Measurements from ENCODE around the gene PRDM16.

PRDM16 gene

GRCh38 chr1:3455670-3456448 lies 386.9 kb downstream of the PRDM16 start:
- Histone ChIP-seq H3K27me3 (ENCODE audit: insufficient read depth, low read length, poor library complexity) (peaks cover 7% of the 10 kb centered on the region), H3K79me2 (ENCODE audit: insufficient read depth, low read length) (no peaks in the 10 kb centered on the region), H3K4me2 (ENCODE audit: insufficient read depth, low read length) (no peak overlapping the region), H3K36me3 (ENCODE audit: insufficient read depth, low read length) (no peaks in the 10 kb centered on the region), H3K4me1 (ENCODE audit: insufficient read depth, low read length) (no peaks in the 10 kb centered on the region; the same call in 1 of the 2 replicates), H3K4me3 (ENCODE audit: low read depth in 1 of 2, low read length in 2 of 2) (no peak overlapping the region), H3K9me3 (ENCODE audit: insufficient read depth, low read length, severe bottlenecking) (no peaks in the 10 kb centered on the region), H3K9ac (ENCODE audit: low read depth, low read length) (no peak overlapping the region), H4K20me1 (ENCODE audit: insufficient read depth, low read length) (peaks cover 25% of the 10 kb centered on the region), H3K27ac (ENCODE audit: low read length) (no peak overlapping the region), H2AFZ (ENCODE audit: low read depth, low read length) (no peak overlapping the region)
- TF ChIP-seq EZH2 (IDR thresholded peaks at IDR 0.05; ENCODE audit: borderline replicate concordance, low read depth, low read length, severe bottlenecking) = no peak
- ATAC-seq (ENCODE audit: insufficient read depth, low read depth) (no peak), DNase-seq (no peak)

GRCh38 chr1:3456449-3456963 lies 387.5 kb downstream of the PRDM16 start:
- TF ChIP-seq EZH2 (IDR thresholded peaks at IDR 0.05; ENCODE audit: borderline replicate concordance, low read depth, low read length, severe bottlenecking) (no peak), CTCF (IDR thresholded peaks at IDR 0.05; ENCODE audit: borderline replicate concordance, extremely low read depth, low read length, poor library complexity, severe bottlenecking) (no peak)
- Histone ChIP-seq H3K4me3 (ENCODE audit: low read depth in 1 of 2, low read length in 2 of 2) (no peak overlapping the region), H3K27me3 (ENCODE audit: insufficient read depth, low read length, poor library complexity) (peaks cover 7% of the 10 kb centered on the region), H4K20me1 (ENCODE audit: insufficient read depth, low read length) (peaks cover 25% of the 10 kb centered on the region), H3K9me3 (ENCODE audit: insufficient read depth, low read length, severe bottlenecking) (no peaks in the 10 kb centered on the region), H3K9ac (ENCODE audit: low read depth, low read length) (no peak overlapping the region), H3K79me2 (ENCODE audit: insufficient read depth, low read length) (no peaks in the 10 kb centered on the region), H3K27ac (ENCODE audit: low read length) (no peak overlapping the region), H3K36me3 (ENCODE audit: insufficient read depth, low read length) (no peaks in the 10 kb centered on the region), H3K4me2 (ENCODE audit: insufficient read depth, low read length) (no peak overlapping the region), H2AFZ (ENCODE audit: low read depth, low read length) (no peak overlapping the region), H3K4me1 (ENCODE audit: insufficient read depth, low read length) (no peaks in the 10 kb centered on the region; the same call in 1 of the 2 replicates)
- ATAC-seq (ENCODE audit: insufficient read depth, low read depth) = no peak
- DNase-seq = no peak

GRCh38 chr1:3456964-3457909 lies 388.2 kb downstream of the PRDM16 start:
- no peak overlapping the region for H2AFZ ChIP-seq (ENCODE audit: low read depth, low read length)
- peaks cover 7% of the 10 kb centered on the region for H3K27me3 ChIP-seq (ENCODE audit: insufficient read depth, low read length, poor library complexity)
- H3K4me1 ChIP-seq (ENCODE audit: insufficient read depth, low read length) = no peaks in the 10 kb centered on the region; the same call in 1 of the 2 replicates
- H3K4me2 ChIP-seq (ENCODE audit: insufficient read depth, low read length) = no peak overlapping the region
- H4K20me1 ChIP-seq (ENCODE audit: insufficient read depth, low read length) = peaks cover 22% of the 10 kb centered on the region
- H3K79me2 ChIP-seq (ENCODE audit: insufficient read depth, low read length) = no peaks in the 10 kb centered on the region
- H3K36me3 ChIP-seq (ENCODE audit: insufficient read depth, low read length) = no peaks in the 10 kb centered on the region
- no peak overlapping the region for H3K27ac ChIP-seq (ENCODE audit: low read length)
- ATAC-seq (ENCODE audit: insufficient read depth, low read depth) (no peak), DNase-seq (no peak)
- TF ChIP-seq EZH2 (IDR thresholded peaks at IDR 0.05; ENCODE audit: borderline replicate concordance, low read depth, low read length, severe bottlenecking) (no peak), CTCF (IDR thresholded peaks at IDR 0.05; ENCODE audit: borderline replicate concordance, extremely low read depth, low read length, poor library complexity, severe bottlenecking) (no peak)
- H3K9ac ChIP-seq (ENCODE audit: low read depth, low read length) = no peak overlapping the region
- no peak overlapping the region for H3K4me3 ChIP-seq (ENCODE audit: low read depth in 1 of 2, low read length in 2 of 2)
- no peaks in the 10 kb centered on the region for H3K9me3 ChIP-seq (ENCODE audit: insufficient read depth, low read length, severe bottlenecking)
